GM19099 (cell line): ENCODE results near the gene TBC1D14.

Source experiments
- POLR2A ChIP-seq: IDR thresholded peaks from 3 replicates; pipeline ENCODE4 v1.6.1; 2011; ENCODE audit warnings: low read depth; ENCODE audit not compliant: insufficient read length; ENCODE audit errors: extremely low read depth

TBC1D14 gene

GRCh38 chr4:6898763-6899162, 10.9 kb upstream of the TBC1D14 start:
- TF ChIP-seq POLR2A, result no peak

- TF ChIP-seq POLR2A, result no peak
Observed at GRCh38 chr4:6900181-6900812, 9.3 kb upstream of the TBC1D14 start.

- TF ChIP-seq POLR2A, result no peak
Observed at GRCh38 chr4:6900956-6901355, 8.7 kb upstream of the TBC1D14 start.

GRCh38 chr4:6901669-6902317, 7.8 kb upstream of the TBC1D14 start:
- no peak for TF ChIP-seq POLR2A

- no peak for TF ChIP-seq POLR2A
Observed at GRCh38 chr4:6902318-6903042, 7.1 kb upstream of the TBC1D14 start.

GRCh38 chr4:6905516-6906445, 3.8 kb upstream of the TBC1D14 start:
- TF ChIP-seq POLR2A, result no peak

- TF ChIP-seq POLR2A, result no peak
Observed at GRCh38 chr4:6907658-6908191, 1.9 kb upstream of the TBC1D14 start.

GRCh38 chr4:6908432-6909112, 1.1 kb upstream of the TBC1D14 start:
- TF ChIP-seq POLR2A, result no peak

GRCh38 chr4:6909970-6910339, 329 bp downstream of the TBC1D14 start:
- no peak for TF ChIP-seq POLR2A

GRCh38 chr4:6910340-6910959, 824 bp downstream of the TBC1D14 start:
- no peak for TF ChIP-seq POLR2A

- TF ChIP-seq POLR2A, result no peak
Observed at GRCh38 chr4:6910960-6911874, 1.6 kb downstream of the TBC1D14 start.

GRCh38 chr4:6912441-6912840, 2.8 kb downstream of the TBC1D14 start:
- TF ChIP-seq POLR2A, result no peak
